SK-N-SH (cell line): ENCODE data around the gene CYBA.

ENCODE experiments used
- MAX ChIP-seq: IDR thresholded peaks from 2 replicates; pipeline ENCODE4 v1.4.0; 2012; ENCODE audit warnings: low read depth
- TCF12 ChIP-seq: IDR thresholded peaks from 2 replicates; pipeline ENCODE4 v1.4.0; 2012

DNA sequence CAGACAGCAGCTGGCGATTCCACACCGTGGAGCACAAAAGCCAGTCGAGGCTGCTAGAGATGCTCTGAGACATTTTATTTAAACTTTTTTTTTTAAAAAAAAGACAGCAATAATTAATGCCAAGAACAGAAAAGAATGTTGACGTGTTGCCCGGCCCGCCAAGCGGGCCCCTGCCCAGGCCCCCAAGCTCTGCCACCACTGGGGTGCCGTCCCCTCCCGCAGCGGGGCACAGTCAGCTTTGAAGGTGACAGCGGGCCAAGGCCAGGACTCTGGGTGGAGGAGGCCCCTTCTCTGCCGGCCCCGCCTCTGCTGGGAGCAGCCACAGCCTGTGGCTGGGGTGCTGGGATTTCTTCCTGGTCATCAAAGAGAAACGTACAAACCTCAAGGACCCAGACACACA lies 45.6 kb upstream of the CYBA start:
- TF ChIP-seq MAX (no peak), TCF12 (no peak)
